Measurements from ENCODE around the gene BORCS8.
A peak's percentile ranks its signal among the peaks of the same experiment; 100 is the strongest.

Gene BORCS8

DNA sequence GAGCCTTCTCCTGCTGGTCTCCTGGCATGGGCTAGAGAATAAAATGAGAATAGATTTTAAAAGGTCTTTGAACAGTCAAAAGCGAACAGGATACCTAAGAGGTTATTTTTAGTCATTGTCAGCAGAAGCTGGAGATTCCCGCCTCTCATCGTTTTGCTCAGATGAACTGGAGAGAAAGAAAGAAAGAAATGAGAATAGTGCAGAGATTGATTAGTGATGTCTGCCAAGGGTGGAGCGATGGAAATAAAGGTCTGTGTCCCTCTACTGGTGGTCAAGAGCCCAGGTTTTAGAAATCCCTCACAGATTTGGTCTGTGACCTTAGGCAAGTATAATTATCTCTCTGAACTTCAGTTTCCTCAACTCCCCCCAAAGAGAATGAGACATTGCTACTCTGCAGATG lies 25.1 kb upstream of the BORCS8 start:
- DNase-seq = no peak
- in situ Hi-C loops (cut with HindIII; ENCODE audit: low pct_ligation_motif_present, low pct_unique_long_range_greater_than_20kb, low sequenced_read_pairs) = no loop called here

GRCh38 chr19:19215792-19216191 lies 23.8 kb upstream of the BORCS8 start:
- DNase-seq = no peak
- in situ Hi-C loops (cut with HindIII; ENCODE audit: low pct_ligation_motif_present, low pct_unique_long_range_greater_than_20kb, low sequenced_read_pairs) = no loop called here

DNA sequence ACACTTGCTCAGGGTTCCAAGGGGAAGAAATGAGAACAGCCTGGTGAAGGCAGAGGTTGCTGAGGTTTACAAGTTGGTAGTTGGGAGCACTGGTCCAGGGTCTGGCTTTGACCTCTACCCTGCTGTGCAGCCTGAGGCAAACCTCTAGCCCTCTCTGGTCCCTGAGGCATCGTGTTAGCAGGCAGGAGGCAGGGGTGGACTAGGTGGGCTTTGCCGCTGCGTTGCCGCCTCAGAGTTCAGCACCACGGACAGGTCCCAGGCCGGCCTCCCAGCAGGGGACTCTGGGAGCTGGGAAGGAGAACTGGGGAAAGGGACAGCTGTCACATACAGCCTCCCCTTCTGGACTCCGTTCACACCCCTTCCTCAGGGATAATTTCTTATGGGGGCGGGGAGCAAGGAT lies 22.9 kb upstream of the BORCS8 start:
- DNase-seq = peak; percentile 61
- in situ Hi-C loops (cut with HindIII; ENCODE audit: low pct_ligation_motif_present, low pct_unique_long_range_greater_than_20kb, low sequenced_read_pairs) = no loop called here

DNA sequence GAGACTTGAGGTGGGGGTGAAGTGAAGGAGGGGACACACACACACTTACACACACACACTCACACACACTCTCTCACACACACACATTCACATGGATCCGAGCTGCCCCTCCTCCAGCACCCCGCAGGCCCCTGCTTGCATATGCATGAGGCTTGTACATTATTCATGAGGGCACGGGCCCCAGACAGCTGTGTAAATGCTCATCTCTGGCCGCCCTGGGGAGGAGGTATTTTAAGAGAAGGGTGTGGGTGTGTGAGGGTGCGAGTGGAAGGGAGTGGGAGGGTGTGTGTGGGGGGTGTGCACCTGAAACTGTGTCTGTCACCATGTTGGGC lies 22.2 kb upstream of the BORCS8 start:
- no peak for DNase-seq
- in situ Hi-C loops (cut with HindIII; ENCODE audit: low pct_ligation_motif_present, low pct_unique_long_range_greater_than_20kb, low sequenced_read_pairs) = no loop called here

GRCh38 chr19:19213426-19214158 lies 21.6 kb upstream of the BORCS8 start:
- in situ Hi-C loops (cut with HindIII; ENCODE audit: low pct_ligation_motif_present, low pct_unique_long_range_greater_than_20kb, low sequenced_read_pairs) = no loop called here
- no peak for DNase-seq

- DNase-seq = no peak
- in situ Hi-C loops (cut with HindIII; ENCODE audit: low pct_ligation_motif_present, low pct_unique_long_range_greater_than_20kb, low sequenced_read_pairs) = no loop called here
These were observed 21.0 kb upstream of the BORCS8 start for GRCh38 chr19:19212916-19213315.

- in situ Hi-C loops (cut with HindIII; ENCODE audit: low pct_ligation_motif_present, low pct_unique_long_range_greater_than_20kb, low sequenced_read_pairs) = no loop called here
- no peak for DNase-seq
These were observed 19.8 kb upstream of the BORCS8 start, which contains the start of gene NCAN for GRCh38 chr19:19211499-19212420. TSS of gene NCAN (plus strand) at chr19:19211958. CDS start at chr19:19216954, 4,996 bp downstream.

GRCh38 chr19:19209372-19209771 lies 17.4 kb upstream of the BORCS8 start:
- in situ Hi-C loops (cut with HindIII; ENCODE audit: low pct_ligation_motif_present, low pct_unique_long_range_greater_than_20kb, low sequenced_read_pairs) = no loop called here

DNA sequence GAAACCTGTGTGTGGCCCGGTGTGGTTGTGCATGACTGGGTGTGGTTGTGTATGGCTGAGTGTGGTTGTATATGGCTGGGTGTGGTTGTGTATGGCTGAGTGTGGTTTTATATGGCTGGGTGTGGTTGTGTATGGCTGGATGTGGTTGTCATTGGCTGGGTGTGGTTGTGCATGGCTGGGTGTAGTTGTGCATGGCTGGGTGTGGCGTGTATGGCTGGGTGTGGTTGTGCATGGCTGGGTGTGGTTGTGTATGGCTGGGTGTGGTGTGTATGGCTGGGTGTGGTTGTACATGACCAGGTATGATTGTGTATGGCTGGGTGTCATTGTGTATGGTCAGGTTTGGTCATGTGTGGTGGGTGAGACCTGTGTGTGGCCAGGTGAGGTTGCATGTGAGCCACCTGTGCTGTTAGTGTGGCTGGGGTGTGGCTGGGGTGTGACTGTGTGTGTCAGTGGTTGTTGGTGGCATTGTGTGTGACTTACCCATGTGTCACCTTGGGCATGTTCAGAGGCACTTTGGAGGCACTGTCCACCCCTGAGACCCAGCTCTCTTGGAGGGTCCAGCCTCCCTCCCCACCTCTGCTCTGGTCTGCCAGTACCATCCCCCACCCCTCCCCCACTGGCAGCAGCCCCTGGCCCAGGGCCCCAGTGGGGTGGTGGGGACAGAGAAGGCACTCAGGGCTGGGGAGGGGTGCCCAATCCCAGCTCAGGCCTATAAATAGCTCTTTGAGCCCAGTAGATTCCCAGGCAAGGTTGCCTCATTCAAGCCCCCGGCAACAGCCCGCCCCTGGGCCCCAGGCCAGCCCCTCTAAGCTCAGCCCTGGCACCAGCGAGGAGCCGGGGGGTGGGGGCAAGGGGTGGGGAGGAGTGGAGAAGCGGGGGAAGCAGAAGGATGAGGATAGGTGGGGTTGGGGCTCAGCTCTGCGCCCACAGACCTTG lies 16.0 kb upstream of the BORCS8 start:
- no peak for DNase-seq
- in situ Hi-C loops (cut with HindIII; ENCODE audit: low pct_ligation_motif_present, low pct_unique_long_range_greater_than_20kb, low sequenced_read_pairs) = no loop called here

More at GRCh38 chr19:19209372-19209771, 17.4 kb upstream of the BORCS8 start:
- no peak for DNase-seq

DNA sequence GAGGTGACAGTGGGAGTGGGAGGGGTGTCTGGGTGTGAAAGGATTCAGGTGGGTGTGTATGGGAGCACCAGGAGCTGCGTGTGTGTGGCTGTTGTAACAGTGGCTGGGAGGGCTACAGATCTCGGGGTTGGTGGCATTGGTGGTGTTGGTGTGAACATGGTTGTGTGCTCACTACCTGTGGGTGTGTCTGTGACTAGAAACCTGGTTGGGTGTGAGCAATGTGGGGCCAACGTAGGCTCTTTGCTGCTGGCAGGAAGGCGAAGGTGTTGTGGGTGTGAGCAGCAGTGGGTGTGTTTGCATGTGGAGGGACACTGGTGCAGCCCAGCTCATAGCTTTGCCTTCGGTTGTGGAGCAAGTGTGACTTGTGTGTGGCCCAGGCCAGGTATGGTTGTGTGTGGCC lies 15.0 kb upstream of the BORCS8 start:
- in situ Hi-C loops (cut with HindIII; ENCODE audit: low pct_ligation_motif_present, low pct_unique_long_range_greater_than_20kb, low sequenced_read_pairs) = no loop called here
- no peak for DNase-seq

- in situ Hi-C loops (cut with HindIII; ENCODE audit: low pct_ligation_motif_present, low pct_unique_long_range_greater_than_20kb, low sequenced_read_pairs) = no loop called here
- DNase-seq = no peak
These were observed 13.8 kb upstream of the BORCS8 start for GRCh38 chr19:19205416-19206410.

DNA sequence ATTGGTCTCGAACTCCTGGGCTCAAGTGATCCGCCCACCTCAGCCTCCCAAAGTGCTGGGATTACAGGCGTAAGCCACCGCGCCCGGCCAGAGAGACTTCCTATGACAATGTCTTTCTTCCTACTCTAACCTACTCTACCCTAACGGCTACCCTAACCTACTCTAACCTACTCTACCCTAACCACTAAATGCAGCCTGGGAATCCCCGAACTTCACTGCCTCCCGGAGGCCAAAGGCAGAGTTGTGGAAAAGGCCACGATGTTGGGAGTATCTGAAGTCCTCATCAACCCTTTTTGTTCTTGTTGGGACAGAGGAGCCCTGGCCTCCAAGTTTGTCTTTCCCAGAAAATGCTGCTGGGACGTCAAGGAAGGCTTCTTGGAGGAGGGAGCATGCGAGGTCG lies 12.2 kb upstream of the BORCS8 start:
- no peak for DNase-seq
- in situ Hi-C loops (cut with HindIII; ENCODE audit: low pct_ligation_motif_present, low pct_unique_long_range_greater_than_20kb, low sequenced_read_pairs) = no loop called here

- in situ Hi-C loops (cut with HindIII; ENCODE audit: low pct_ligation_motif_present, low pct_unique_long_range_greater_than_20kb, low sequenced_read_pairs) = no loop called here
- peak; percentile 85 for DNase-seq
These were observed 11.3 kb upstream of the BORCS8 start, which contains the start of gene NR2C2AP for GRCh38 chr19:19203012-19203856. TSS of gene NR2C2AP (minus strand) at chr19:19203414. CDS start at chr19:19203060, 354 bp downstream.

GRCh38 chr19:19202707-19203011 lies 10.7 kb upstream of the BORCS8 start:
- no peak for DNase-seq
- in situ Hi-C loops (cut with HindIII; ENCODE audit: low pct_ligation_motif_present, low pct_unique_long_range_greater_than_20kb, low sequenced_read_pairs) = no loop called here

- DNase-seq = no peak
- in situ Hi-C loops (cut with HindIII; ENCODE audit: low pct_ligation_motif_present, low pct_unique_long_range_greater_than_20kb, low sequenced_read_pairs) = no loop called here
These were observed 10.0 kb upstream of the BORCS8 start for GRCh38 chr19:19201697-19202630.

GRCh38 chr19:19193926-19194325 lies 2.0 kb upstream of the BORCS8 start:
- in situ Hi-C loops (cut with HindIII; ENCODE audit: low pct_ligation_motif_present, low pct_unique_long_range_greater_than_20kb, low sequenced_read_pairs) = no loop called here
- DNase-seq = no peak

All from ACHN (cell line).